ENCODE results near the gene DCUN1D2. TPM values are rescaled to one million over a fixed set of nuclear protein-coding genes. Genes with fewer than 3 reads are reported as not detected.

DCUN1D2 gene
- total RNA-seq, 4 donors from 2014 or later: 18.7 to 28.4 (median 20.2) TPM

GRCh38 chr13:113429608-113429985 is 60.9 kb downstream of the DCUN1D2 start:
- Histone ChIP-seq H3K27me3 (no peaks in the 10 kb centered on the region), H3K4me3 (no peak overlapping the region), H3K27ac (no peak overlapping the region), H3K9me3 (no peaks in the 10 kb centered on the region), H3K4me1 (no peaks in the 10 kb centered on the region), H3K36me3 (no peaks in the 10 kb centered on the region)
- in situ Hi-C loops (cut with MboI; ENCODE audit: low pct_ligation_motif_present in 1 of 4, low pct_unique_long_range_greater_than_20kb in 1 of 4, low sequenced_read_pairs in 3 of 4) (no loop called here), intact Hi-C loops (cut with DNase I; ENCODE audit: low total_unique reads) (no loop called here)
- 73 to 91% methylated on average over 3 to 16 of the region's 16 CpGs for WGBS, 2 donors (ENCODE audit: low coverage in 1 of 2)
- no peak for TF ChIP-seq POLR2AphosphoS5 (IDR thresholded peaks at IDR 0.05)
- TF ChIP-seq POLR2A (IDR thresholded peaks at IDR 0.05): no peak
- no peak for DNase-seq

DNA sequence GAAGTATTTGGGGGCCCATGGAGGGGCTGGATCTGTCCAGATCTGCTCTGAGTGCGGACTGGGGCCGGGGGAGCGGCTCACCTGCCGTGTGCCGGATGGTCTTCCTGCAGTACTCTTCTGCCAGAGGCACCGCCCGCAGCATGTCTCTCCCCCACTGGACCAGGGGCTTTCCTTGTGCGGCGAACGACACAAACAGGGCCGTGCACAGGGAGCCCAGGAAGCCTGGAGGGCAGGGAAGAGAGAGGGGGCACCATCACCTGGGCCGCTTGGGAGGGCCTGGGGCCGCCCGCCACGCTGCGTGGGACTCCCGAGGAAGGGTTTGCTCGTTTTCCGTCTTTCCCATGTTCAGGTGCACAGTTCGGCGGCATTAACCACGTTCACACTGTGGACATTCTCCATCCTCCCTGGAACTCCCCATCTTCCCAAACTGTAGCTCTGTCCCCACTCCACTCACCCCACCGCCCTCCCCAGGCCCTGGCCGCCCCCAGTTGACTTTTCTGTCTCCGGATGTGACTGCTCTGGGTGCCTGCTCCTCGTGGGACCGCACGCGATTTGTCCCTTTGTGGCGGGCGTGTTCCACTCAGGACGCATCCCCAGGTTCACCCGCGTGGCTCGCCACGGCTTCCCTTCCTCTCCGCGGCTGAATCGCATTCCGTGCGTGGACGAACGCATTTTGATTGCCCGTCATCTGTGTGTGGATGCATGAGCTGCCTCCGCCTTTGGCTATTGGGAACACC is 61.5 kb downstream of the DCUN1D2 start:
- intact Hi-C loops (cut with DNase I; ENCODE audit: low total_unique reads): no loop called here
- no peak overlapping the region for H3K27ac ChIP-seq
- in situ Hi-C loops (cut with MboI; ENCODE audit: low pct_ligation_motif_present in 1 of 4, low pct_unique_long_range_greater_than_20kb in 1 of 4, low sequenced_read_pairs in 3 of 4): no loop called here
- H3K4me3 ChIP-seq: no peak overlapping the region
- no peaks in the 10 kb centered on the region for H3K36me3 ChIP-seq
- TF ChIP-seq POLR2A (IDR thresholded peaks at IDR 0.05): no peak
- WGBS, 2 donors (ENCODE audit: low coverage in 1 of 2): 92 to 96% methylated on average over 25 to 45 of the region's 45 CpGs
- H3K27me3 ChIP-seq: no peaks in the 10 kb centered on the region
- no peaks in the 10 kb centered on the region for H3K4me1 ChIP-seq
- DNase-seq: no peak
- H3K9me3 ChIP-seq: no peaks in the 10 kb centered on the region

DNA sequence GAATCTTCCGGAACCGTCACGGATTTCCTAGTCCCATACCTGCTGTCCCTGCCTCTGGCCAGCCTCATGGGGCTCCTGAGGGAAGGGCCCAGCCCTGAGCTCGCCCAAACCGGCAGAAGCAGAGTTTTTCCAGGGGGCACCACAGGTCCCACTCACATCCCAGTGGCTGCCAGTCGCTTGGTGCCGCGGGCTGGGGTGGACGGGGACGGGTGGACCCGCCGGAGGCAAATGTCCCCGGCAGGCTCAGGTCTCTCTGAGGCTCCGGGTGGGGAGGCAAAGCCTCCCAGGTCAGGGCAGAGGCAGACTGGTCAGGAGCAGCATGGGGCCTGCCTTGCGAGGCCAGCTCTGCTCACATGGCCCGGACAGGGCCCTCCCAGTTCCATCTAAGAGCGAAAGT is 62.0 kb downstream of the DCUN1D2 start:
- Histone ChIP-seq H3K9me3 (no peaks in the 10 kb centered on the region), H3K36me3 (no peaks in the 10 kb centered on the region), H3K27me3 (no peaks in the 10 kb centered on the region), H3K27ac (no peak overlapping the region), H3K4me1 (no peaks in the 10 kb centered on the region), H3K4me3 (no peak overlapping the region)
- 95% methylated on average over 17 of the region's 17 CpGs; no CpG with 5 or more reads in 1 of the 2 donors for WGBS, 2 donors (ENCODE audit: low coverage in 1 of 2)
- intact Hi-C loops (cut with DNase I; ENCODE audit: low total_unique reads) (no loop called here), in situ Hi-C loops (cut with MboI; ENCODE audit: low pct_ligation_motif_present in 1 of 4, low pct_unique_long_range_greater_than_20kb in 1 of 4, low sequenced_read_pairs in 3 of 4) (no loop called here)
- no peak for DNase-seq
- TF ChIP-seq CTCF (IDR thresholded peaks at IDR 0.05) (no peak), POLR2A (IDR thresholded peaks at IDR 0.05) (no peak), POLR2AphosphoS5 (IDR thresholded peaks at IDR 0.05) (no peak), EP300 (IDR thresholded peaks at IDR 0.05; ENCODE audit: low read depth) (no peak)

GRCh38 chr13:113427562-113428468 is 62.7 kb downstream of the DCUN1D2 start:
- H3K27me3 ChIP-seq: no peaks in the 10 kb centered on the region
- intact Hi-C loops (cut with DNase I; ENCODE audit: low total_unique reads): no loop called here
- no peaks in the 10 kb centered on the region for H3K9me3 ChIP-seq
- in situ Hi-C loops (cut with MboI; ENCODE audit: low pct_ligation_motif_present in 1 of 4, low pct_unique_long_range_greater_than_20kb in 1 of 4, low sequenced_read_pairs in 3 of 4): no loop called here
- H3K4me3 ChIP-seq: no peak overlapping the region
- no peak for DNase-seq
- TF ChIP-seq POLR2AphosphoS5 (IDR thresholded peaks at IDR 0.05) (no peak), CTCF (IDR thresholded peaks at IDR 0.05) (no peak), EP300 (IDR thresholded peaks at IDR 0.05; ENCODE audit: low read depth) (no peak), POLR2A (IDR thresholded peaks at IDR 0.05) (no peak)
- WGBS, 2 donors (ENCODE audit: low coverage in 1 of 2): 85% methylated on average over 8 to 31 of the region's 31 CpGs
- no peak overlapping the region for H3K27ac ChIP-seq
- H3K36me3 ChIP-seq: no peaks in the 10 kb centered on the region
- H3K4me1 ChIP-seq: peaks cover 0 to 5% (median 0%) of the 10 kb centered on the region in 4 donors

GRCh38 chr13:113426591-113426986 is 63.9 kb downstream of the DCUN1D2 start:
- H3K27me3 ChIP-seq: no peaks in the 10 kb centered on the region
- no peak for TF ChIP-seq POLR2A (IDR thresholded peaks at IDR 0.05)
- TF ChIP-seq EP300 (IDR thresholded peaks at IDR 0.05; ENCODE audit: low read depth): no peak
- no peak for TF ChIP-seq POLR2AphosphoS5 (IDR thresholded peaks at IDR 0.05)
- TF ChIP-seq CTCF (IDR thresholded peaks at IDR 0.05): no peak
- no peak overlapping the region for H3K4me3 ChIP-seq
- no peak overlapping the region for H3K27ac ChIP-seq
- no peaks in the 10 kb centered on the region for H3K36me3 ChIP-seq
- in situ Hi-C loops (cut with MboI; ENCODE audit: low pct_ligation_motif_present in 1 of 4, low pct_unique_long_range_greater_than_20kb in 1 of 4, low sequenced_read_pairs in 3 of 4): no loop called here
- peaks cover 0 to 13% (median under 1%) of the 10 kb centered on the region in 4 donors for H3K4me1 ChIP-seq
- H3K9me3 ChIP-seq: no peaks in the 10 kb centered on the region
- intact Hi-C loops (cut with DNase I; ENCODE audit: low total_unique reads): no loop called here
- WGBS, 2 donors (ENCODE audit: low coverage in 1 of 2): 94 to 96% methylated on average over 7 to 15 of the region's 15 CpGs
- no peak for DNase-seq

Data from transverse colon (tissue), 4 donors.